ENCODE data around the gene TP63.

- TF ChIP-seq REST (IDR thresholded peaks at IDR 0.05) (no peak), POLR2A (IDR thresholded peaks at IDR 0.05; ENCODE audit: low read length) (no peak), CTCF (IDR thresholded peaks at IDR 0.05) (no peak), CEBPB (IDR thresholded peaks at IDR 0.05) (no peak), EP300 (IDR thresholded peaks at IDR 0.05) (no peak), HMGXB4 (CRISPR knock-in tag; IDR thresholded peaks at IDR 0.05; ENCODE audit: borderline replicate concordance) (no peak)
Observed at GRCh38 chr3:189758186-189758585, 127.0 kb downstream of the TP63 start.

All from A549 (cell line).